ENCODE measurements around the gene GGA3. TPM values are rescaled to one million over a fixed set of nuclear protein-coding genes. Genes with fewer than 3 reads are reported as not detected.

GGA3 gene
- polyA plus RNA-seq, 4 donors, result 33.5 to 48.1 (median 41.0) TPM

DNA sequence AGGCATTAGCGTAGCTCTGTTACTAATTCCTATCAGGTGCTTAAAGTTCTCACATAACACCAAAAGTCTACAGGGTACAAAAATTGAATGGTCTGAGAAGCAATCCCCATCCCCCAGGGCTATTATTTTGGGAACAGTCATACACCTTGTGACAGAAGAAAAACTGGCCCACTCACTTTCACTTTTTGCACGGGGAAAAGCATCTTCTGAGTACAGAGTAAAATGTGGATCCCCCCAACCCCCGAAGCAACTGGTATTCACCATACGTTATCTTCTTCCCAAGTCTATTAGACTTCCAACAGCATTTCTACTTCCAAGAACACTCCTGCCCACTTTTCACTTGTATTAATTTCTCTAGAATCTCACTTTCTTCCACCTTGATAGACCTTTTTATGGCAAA, 11.8 kb downstream of the GGA3 start:
- DNase-seq (ENCODE audit: low read depth in 4 of 4, low spot score in 2 of 4), result no peak

DNA sequence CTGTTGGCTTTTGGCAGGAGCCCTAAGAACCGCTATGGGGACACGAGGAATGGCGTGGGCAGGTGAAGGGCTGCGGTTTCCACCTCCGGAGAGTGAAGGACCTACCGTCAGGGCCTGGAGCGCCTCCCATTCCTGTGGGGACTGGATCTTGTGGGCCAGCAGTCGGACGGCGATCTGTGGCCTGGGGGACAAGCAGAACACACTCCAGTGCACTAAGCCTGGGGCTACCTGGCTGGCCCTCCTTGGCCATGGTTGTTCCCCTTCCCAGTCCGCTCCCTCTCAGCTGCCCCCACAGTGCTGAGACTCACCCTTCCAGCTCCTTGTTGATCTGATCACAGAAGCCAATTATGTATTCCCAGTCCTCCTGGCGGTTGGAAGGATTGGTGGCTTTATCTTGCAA, 15.0 kb downstream of the GGA3 start:
- DNase-seq (ENCODE audit: low read depth in 4 of 4, low spot score in 2 of 4), result no peak

DNA sequence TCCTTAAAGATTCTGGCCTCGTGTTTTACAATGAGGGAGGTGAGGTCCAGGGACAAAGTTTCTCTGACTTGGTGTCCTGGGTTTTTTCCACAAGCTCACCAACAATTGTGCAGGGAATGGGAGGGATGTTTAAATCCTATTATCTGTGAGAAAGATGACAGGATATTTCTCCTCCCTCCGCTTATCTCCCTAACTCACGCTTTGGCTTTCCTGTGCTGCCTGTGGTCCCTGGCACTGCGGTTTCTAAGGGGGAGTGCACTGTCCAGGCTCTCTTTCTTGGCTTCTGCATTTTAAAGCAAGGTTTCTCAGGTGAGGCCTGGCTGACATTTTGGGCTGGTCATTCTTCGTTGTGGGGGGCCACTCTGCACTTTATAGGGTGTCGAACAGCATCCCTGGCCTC, 16.4 kb downstream of the GGA3 start:
- no peak for DNase-seq (ENCODE audit: low read depth in 4 of 4, low spot score in 2 of 4)

DNA sequence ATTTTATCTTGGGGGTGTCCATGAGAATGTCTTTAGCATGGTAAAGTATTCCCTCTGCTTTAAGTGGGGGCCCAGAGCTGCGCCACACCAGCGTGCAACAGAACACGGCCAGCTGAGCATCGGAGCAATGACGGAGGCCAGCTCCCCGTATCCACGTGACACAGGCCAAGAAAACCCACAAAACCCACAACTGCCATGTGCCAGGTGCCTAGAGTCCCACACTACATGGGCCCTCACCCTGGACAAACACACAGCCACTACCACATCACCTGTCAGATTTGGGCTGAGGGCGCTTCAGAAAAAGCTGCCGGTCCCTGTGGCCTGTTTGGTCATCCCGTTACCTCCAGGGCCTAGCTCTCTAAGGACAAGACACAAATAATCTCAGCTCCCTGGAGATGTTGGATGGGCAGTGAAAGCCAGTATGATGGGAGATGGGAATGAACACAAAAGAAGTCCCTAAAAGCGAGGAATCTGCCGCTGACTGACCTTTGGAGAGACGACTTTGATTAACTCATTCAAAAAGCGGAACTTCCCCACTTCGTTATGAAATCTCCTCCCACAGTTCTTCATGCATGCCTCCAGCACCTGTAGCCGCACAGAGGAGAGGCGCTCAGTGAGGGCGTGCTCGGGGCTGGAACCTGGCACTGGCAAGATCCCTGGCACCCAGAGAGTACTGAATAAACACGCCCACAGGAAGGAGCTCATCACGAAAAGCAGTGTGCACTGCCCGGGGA, 17.1 kb downstream of the GGA3 start:
- DNase-seq (ENCODE audit: low read depth in 4 of 4, low spot score in 2 of 4), result no peak

DNA sequence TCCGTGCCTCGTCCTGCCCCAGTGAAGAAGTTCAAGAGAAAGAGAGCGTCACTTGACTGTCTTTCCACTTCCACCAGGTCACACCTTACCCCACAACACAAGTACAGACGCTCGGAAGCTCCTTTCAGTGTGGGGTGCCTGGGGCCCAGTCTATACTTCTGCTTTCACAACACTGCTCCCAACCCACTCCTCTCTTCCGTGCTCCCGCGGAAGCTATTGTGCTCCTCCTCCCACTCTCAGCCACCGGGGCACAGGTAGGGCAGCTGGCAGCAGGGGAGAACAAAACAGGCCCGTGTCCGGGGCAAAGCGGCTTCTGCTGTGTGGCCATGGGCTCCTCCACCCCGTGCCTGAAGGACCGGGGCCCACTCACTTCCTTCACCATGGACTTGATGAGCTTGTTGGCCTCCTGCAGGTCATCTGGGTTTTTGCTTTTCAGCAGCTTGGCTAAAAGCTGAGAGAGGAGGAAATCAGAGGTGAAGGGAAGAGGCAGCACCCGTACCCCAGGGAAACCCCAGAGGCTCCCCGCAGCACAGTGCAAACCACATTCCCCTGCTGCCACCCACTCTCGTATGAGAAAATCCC, 18.9 kb downstream of the GGA3 start:
- DNase-seq (ENCODE audit: low read depth in 4 of 4, low spot score in 2 of 4), result no peak

DNA sequence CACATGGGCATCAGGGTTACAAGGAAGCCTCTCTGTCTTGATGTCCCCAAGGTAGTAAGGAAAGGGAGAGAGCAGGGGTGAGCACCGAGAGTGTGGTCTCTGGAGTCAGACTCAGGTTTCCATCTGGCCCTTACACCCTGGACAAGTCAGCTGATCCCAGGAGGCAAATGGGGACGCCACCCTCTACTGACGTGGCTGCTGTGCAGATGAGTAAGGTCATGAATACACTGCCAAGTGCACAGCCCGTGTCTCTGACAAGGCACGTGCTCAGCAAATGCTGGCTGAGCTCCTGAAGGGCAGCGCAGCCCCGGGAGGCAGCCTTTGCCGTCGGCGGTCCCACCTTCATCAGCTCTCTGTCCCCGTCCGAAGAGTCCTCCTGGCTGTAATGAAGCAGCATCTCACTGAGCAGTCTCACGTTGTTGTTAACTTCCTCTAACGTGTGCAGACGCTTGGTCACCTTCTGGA, 19.4 kb downstream of the GGA3 start:
- DNase-seq (ENCODE audit: low read depth in 4 of 4, low spot score in 2 of 4), result no peak

DNA sequence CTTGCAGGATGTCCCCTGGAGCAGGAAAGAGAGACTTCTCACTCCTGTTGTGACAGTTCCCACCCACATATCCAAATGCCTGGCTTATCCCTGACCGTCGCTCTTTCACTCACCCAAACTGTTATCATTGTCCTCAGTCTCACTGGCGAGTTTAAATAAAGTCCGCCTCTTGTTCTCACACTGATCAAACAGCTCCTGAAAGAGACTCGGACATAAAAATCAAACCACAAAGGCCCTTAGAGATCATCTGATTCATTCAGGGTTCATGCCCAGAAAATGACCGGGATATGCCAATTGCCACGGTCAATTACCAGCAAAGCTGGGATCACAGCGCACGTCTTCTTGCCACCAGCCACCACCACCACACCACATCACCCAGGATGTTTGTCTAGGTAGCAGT, 19.9 kb downstream of the GGA3 start:
- no peak for DNase-seq (ENCODE audit: low read depth in 4 of 4, low spot score in 2 of 4)

DNA sequence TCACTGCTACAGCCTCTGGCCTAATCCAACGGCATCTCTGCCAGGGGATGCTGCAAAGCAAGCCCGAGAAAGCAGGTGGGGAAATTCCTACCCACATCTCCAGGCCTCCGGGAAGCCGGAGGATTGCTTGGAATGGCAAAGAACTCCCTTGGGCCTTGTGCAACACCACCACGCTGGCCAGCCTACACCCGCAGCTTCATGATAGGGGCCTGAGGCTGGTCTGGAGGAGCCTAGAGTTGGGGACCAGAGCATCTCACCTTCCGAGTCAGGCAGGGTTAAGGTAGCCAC, 20.3 kb downstream of the GGA3 start:
- no peak for DNase-seq (ENCODE audit: low read depth in 4 of 4, low spot score in 2 of 4)

DNA sequence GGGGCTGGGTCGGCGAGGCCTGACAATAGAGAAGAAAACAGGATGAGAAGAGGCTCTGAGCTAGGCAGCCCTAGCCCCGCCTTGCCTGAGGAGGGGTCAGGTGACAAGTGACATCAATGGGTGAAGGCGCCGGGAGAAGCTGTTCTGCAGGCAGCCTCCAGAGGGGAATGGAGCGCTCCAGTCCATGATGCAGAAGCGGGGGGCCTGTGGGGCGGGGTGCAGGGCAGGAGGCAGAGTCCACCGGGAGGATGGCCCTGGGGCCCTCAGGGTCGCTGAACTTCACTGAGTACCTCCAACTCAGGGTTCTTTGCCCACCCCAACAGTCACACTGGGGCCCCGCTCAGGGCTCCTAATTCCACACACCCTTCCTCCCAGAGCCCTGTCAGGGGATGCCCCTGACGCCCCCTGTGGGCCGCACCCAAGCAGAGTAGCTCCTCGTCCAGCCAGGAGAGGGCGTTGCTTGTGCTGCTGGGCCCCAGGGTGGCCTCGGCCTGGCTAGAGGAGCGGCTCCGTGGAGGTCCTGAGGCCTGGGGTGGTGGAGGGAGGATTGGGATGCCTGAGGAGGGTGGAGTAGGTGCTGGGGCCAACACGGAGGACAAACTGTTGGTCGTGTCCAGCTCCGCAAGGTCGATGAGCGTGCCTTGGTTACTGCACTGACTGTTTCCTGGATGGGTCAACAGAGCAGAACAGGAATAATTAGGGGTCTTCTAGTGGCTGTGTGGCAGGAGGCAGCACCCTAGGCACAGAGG, 20.8 kb downstream of the GGA3 start:
- no peak for DNase-seq (ENCODE audit: low read depth in 4 of 4, low spot score in 2 of 4)

DNA sequence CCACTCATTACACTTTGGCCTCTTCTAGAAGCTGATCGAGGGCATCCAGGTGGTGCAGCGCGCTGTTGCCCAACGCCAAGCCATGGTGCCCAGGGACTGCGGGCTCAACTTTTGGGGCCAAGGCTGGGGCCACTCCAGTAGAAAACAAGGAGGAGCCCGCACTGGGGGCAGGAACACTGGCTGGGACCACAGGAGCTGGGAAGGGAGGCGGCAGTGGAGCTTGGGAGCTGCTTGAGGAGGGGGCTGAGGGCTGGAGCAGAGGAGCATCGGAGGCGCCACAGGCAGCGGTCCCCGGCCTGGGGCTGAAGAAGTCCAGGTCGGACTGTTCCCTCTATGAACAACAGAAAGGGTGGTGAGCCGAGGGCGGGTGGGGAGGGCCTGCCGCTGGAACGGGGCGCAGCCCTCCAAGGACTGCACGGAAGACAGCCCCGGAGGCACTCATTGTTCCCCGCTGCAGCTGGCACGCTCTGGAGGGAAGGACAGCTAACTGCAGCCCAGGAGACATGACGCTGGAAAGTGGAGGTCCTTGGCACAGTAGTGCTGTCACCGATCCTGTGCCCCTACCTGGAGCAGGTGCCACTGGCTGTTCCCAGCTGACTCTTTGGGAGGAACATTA, 21.5 kb downstream of the GGA3 start:
- DNase-seq (ENCODE audit: low read depth in 4 of 4, low spot score in 2 of 4), result no peak

DNA sequence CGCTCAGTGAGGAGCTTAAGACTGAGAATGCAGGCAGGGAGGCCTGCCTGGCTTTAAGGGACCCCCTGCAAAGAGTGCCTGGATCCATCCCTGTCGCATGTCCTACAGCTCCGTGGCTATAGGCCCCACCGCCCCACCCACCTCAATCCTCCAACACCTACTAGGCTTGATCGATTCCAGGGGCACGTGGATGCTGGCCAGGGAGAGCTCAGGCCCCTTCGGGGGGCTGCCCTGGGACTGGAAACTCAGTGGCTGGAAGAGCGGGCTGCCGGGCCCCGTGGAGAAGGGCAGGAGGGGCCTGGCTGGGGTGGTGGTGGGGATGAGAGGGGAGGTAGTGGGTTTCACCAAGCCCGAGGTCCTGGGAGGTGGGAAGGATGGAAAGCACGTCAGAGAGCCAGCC, 22.2 kb downstream of the GGA3 start:
- DNase-seq (ENCODE audit: low read depth in 4 of 4, low spot score in 2 of 4), result no peak

DNA sequence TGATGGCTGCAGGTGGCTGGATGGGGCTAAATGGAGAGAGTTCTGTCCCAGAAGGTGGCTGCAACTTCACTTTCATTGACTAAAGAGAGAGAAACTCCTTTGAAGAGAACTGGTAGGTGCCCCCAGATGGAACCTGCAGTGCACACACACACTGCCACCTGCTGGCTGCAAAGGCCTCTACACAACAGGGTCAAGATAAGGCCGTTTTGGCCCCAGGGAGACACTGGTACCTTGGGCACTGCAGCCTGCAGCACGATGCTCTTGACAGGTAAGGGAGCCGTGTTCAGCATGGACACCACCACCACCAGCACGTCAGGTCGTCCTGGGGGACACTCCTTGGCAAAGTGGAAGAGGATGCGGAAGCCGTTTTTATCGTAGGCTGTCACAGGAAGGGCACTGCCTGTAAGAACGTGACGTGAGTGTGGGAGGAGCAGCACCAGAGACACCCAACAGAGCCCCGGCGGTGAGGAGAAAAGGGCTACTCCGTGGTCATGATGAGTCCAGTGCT, 22.7 kb downstream of the GGA3 start:
- no peak for DNase-seq (ENCODE audit: low read depth in 4 of 4, low spot score in 2 of 4)

DNA sequence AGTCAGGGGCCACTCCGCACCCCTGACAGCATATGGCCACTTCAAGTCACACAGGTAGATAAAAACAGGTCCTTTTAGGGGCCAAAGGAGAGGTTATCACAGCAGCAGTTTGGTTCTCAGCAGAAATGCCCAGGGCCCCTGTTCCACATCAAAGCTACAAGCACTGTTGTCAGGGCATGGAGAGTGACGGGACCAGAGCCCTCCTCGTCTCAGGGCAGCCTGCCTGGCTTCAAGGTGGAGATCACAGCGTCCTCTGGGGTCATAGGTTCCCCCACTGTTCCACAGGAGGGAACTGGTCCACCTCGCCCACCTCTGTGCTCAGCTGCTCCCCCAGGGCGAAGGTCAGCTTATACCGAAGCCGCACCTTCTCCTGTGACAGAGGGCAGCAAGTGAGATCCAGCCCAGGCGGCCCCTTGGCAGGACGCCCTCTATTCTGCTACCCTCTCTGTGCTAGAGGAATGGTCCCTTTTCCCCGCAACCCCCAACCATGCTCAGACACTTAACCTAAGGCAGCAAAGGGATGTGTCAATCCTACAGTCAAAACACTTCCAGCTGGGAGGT, 23.3 kb downstream of the GGA3 start:
- DNase-seq (ENCODE audit: low read depth in 4 of 4, low spot score in 2 of 4), result no peak

DNA sequence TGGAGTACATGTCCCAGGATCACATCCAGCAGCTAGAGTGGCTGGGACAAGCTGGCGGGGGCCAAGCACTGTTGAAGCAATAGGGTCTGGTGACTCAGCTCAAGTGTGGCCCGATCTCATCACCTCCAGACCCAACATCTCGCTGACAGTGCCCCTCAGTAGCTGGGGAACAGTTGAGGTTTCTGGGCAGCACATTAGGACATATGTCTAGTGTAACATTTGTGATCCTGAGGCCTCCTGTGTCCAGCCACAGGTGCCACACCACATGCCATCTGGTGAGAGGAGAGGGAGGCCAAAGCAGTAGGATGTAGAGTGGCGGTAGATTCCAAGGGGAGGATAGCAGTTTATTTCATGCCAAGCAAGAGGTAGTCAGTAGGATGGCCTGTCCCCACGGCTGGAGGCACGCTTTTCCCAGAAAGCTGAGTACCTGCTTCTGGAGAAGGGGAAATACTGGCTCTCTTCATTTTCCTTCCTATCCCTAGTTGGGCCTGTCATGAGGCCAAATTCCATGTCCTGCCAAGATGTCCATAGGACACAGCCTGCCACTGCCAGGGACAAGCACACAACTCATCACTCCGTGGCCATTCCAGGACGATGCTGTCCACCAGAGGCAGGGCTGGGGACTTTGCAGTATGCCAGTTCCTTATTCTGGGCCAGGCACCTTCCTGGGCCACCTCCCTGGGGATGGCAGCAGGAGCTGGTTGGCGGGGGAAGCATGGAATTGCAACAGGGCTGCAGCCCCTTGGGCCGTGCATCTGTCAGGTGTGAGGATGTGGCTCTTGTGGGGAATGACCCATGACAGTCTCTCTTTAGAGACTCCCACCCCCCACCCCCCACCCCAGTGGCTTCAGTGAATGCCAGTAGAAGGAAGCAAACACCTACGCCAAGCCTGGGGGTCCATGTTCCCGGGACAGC, 24.0 kb downstream of the GGA3 start:
- no peak for DNase-seq (ENCODE audit: low read depth in 4 of 4, low spot score in 2 of 4)

DNA sequence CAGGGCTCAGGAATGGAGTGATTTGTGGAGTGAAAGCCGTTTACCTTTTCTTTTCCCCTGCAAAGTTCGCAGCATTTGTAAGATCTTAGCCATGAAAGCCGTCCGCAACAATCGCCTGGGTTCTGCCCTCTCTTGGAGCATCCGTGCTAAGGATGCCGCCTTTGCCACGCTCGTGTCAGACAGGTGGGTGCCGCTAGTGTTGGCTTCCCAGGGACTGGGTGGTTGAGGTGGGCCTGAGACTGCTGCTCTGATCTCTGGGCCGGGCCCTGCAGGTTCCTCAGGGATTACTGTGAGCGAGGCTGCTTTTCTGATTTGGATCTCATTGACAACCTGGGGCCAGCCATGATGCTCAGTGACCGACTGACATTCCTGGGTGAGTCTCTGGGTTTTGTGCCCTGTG, 28.6 kb downstream of the GGA3 start:
- no peak for DNase-seq (ENCODE audit: low read depth in 4 of 4, low spot score in 2 of 4)

DNA sequence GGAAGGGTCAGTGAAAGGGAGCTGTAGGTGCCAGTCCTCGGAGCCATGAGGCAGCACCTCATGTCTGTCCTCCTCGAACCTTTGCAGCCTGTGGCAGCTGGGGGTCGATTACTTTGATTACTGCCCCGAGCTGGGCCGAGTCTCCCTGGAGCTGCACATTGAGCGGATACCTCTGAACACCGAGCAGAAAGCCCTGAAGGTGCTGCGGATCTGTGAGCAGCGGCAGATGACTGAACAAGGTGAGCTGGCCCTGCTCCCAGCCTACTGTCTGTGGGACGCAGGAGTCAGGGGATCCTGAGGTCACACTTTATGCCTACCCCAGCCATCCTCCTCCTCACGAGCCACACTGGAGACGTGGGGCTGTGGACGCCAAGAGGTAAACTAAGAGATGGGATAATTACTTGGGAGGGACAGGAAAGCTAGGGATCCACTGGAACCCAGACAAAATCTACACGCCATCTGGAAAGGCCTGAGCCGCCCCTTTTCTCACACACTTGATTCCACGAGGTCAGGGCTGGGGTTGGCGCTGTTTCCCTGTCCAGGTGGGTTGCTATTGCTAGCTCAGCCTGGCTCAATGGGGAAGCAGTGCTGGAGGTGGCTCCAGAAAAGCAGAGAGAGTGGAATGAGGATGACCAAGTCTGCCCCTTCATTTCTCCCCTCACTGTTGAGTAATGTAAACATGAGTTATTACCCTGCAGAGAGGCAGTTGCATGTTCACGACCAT, 29.5 kb downstream of the GGA3 start:
- no peak for DNase-seq (ENCODE audit: low read depth in 4 of 4, low spot score in 2 of 4)

DNA sequence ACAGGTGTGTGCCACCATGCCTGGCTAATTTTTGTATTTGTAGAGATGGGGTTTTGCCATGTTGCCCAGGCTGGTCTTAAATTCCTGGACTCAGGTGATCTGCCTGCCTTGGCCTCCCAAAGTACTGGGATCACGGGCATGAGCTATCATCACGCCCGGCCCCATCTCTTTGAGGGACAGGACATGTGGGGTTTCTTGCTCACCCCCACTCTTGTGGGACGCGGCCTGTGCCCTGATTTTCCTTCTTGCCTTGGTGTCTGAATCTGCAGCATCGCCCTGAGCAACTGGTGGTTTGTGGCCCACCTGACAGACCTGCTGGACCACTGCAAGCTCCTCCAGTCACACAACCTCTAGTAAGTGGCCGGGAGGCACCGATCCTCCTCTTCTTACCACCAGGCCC, 30.3 kb downstream of the GGA3 start:
- DNase-seq (ENCODE audit: low read depth in 4 of 4, low spot score in 2 of 4), result no peak

DNA sequence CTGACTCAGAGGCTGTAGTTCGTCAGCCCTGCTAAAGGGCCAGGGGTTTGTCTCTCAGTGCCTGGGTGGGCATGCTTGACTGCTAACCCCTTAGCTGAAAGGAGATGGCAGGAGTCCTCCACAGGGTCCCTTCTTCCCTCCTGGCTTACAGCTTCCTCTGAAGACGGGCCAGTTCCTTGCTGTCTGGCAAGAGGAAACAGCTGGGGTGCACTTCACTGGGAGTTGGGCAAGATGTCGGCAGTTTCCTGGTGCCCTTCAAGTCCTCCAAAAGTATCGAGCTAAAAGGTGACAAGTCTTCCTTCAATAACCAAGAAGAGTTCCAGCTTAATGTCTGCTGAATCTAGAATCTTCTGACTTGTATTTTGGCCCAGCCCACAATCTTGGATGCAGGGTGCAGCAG, 32.6 kb downstream of the GGA3 start:
- no peak for DNase-seq (ENCODE audit: low read depth in 4 of 4, low spot score in 2 of 4)

DNA sequence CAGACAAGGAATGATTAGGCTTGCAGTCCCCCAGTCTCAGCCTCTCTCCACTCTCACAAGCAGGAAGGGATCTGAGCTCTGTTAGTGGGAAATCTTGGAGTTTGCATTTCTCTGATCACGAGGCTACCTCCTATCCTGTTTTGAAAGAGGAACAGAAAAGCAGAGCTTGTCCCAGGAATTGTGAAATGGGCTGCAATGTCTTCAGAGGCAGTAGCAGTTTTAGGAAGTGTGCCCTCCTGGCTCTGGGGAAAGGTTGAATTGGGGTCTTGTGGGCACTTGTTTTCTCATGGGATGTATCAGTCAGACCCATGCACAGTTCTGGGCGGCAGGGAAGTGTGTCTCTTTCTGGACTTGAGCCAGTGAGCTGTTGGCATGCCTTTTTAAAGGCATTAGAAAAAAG, 33.1 kb downstream of the GGA3 start:
- no peak for DNase-seq (ENCODE audit: low read depth in 4 of 4, low spot score in 2 of 4)

Measured in left renal cortex interstitium (tissue), 4 donors.